Right renal pelvis (tissue), 4 donors: ENCODE data around the gene RBM25. TPM values are rescaled to one million over a fixed set of nuclear protein-coding genes. Genes with fewer than 3 reads are reported as not detected.
"Not testable (repeated sequence)": the region's sequence is repeated elsewhere in the genome, so short reads cannot be mapped to it uniquely, and the experiment has no call there.

Experiments
- DNase-seq, 4 donors: peaks; one replicate each; pipeline ENCODE4 v3.0.0-alpha.2; 2013; ENCODE audit warnings: low read depth in 4 of 4, low spot score in 3 of 4, missing footprints in 1 of 4
- polyA plus RNA-seq, 4 donors: library from polyadenylated mRNA; unstranded; fragments of 120-200 nt; gene quantifications; one replicate each; pipeline ENCODE4 v1.2.1, GENCODE V29; 2013; ENCODE audit not compliant: insufficient read length in 4 of 4

RBM25 gene
- polyA plus RNA-seq, result 100 to 1,000 TPM; 142 to 167 (median 162) TPM

DNA sequence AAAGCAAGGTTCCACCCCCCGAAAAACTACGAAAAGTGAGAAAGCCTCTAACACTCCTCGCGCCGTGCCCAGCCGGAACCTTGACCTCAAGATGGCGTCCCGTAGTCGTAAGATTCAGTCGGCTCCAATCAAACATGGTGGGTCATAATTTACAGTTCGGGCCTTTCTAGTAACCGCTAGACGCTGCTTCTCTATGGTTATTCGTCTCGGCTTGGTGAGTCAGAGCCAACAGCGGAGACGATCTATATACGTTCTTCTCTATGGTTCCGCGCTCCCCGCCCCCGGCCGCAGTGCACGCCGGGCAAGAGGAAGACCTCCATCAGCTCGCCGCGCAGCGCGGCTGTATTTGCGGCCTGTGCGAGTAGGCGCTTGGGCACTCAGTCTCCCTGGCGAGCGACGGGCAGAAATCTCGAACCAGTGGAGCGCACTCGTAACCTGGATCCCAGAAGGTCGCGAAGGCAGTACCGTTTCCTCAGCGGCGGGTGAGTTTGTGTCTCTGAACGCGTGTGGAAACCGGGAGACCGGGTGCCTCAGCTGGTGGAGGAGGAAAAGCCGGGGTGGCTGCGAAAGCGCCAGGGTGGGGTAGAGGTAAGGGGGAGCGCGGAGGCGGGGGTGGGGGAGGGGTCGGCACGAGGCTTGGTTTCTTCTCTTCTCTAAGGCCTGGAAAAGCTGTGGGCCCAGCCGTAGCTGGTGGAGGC is at the start of gene RBM25:
RBM25 (plus strand) TSS at position 311 of the 698 bp plus-strand sequence. CDS start 13,108 bp downstream, outside the sequence.
- peak; percentile 91 to 98 (median 96) for DNase-seq

DNA sequence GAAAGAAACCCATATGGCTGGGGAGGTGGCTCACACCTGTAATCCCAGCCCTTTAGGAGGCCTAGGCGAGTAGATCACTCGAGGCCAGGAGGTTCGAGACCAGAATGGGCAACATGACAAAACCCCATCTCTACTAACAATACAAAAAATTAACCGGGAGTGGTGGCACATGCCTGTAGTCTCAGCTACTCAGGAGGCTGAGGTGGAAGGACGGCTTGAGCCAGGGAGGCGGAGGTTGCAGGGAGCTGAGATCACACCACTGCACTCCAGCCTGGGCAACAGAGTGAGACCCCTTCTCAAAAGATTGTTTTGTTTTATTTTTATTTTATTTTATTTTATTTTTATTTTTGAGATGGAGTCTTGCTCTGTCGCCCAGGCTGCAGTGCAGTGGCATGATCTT is 47.1 kb upstream of the RBM25 start:
- DNase-seq, result not testable (repeated sequence)

DNA sequence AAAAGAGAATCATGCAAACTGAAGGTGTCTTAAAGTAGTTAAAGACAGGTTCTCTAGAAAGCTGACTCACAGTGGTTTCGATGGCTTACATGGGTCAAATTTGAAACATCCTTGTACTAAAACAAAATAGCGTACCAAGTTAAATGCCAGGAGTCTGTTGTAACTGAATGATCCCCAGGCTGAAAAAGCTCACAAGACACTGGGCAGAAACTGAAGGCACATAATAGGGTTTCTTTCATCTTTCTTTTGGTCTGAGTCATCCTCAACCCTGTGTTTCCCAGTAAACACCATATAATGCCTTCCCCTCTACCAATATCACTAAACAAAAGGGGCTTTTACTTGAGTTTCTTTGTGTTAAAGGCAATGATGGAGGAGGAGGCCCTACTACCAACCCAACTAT is 44.2 kb upstream of the RBM25 start:
- no peak for DNase-seq

DNA sequence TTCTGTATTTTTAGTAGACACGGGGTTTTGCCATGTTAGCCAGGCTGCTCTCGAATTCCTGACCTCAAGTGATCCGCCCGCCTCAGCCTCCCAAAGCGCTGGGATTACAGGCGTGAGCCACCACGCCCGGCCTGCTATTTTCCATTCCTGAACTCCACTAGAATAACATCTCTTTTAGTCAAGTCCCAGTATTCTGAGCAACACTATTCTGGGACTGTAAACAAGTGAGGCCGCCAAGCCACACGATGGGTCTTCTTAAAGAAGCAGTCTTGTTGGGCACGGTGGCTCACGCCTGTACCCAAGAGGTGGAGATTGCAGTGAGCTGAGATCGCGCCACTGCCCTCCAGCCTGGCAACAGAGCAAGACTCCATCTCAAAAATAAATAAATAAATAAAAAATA is 42.8 kb upstream of the RBM25 start:
- DNase-seq, result not testable (repeated sequence)

DNA sequence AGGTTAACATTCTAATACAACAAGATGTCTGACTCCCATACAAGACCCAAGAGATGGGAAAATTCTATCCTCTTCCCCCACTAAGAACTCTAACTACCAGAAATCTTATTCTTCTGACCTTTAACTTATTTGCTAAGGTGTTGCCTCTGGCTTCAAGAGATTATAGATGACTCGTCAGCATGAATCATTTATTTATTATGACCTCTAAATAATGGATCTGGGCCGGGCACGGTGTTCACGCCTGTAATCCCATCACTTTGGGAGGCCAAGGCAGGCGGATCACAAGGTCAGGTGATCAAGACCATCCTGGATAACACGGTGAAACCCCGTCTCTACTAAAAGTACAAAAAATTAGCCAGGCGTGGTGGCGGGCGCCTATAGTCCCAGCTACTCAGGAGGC is 42.3 kb upstream of the RBM25 start:
- DNase-seq, result not testable (repeated sequence)

DNA sequence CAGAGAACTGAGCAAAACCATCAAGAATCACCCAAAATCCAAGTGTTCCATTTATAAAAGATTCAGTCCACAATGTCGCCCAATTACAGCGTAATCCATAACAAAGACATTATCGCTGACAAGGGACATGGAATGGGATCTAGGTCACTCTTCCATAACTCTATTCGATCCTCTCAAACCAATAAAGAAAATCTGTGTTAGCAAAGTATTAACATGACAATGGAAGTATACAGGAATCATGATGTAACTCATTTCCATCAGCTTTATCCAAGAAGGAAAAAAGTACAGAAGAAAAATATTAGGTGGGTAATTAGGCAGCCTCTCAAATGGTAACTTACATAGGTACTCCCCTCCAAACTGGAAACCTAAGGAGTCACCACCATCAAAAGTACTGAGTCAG is 36.3 kb upstream of the RBM25 start:
- no peak for DNase-seq

DNA sequence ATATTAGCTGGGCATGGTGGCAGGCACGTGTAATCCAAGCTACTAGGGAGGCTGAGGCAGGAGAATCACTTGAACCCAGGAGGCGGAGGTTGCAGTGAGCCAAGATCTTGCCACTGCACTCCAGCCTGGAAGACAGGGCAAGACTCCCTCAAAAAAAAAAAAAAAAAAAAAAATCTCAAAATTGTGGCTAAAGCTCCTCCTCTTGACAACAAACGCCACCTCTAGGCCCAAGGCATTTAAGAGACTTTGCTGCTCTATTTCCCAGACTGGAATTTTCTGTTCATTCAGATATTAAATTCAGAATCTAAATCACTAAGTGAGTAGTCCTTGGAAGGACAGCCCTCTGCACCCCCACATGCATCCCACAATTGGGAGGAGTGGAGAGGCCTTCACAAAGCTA is 32.8 kb upstream of the RBM25 start:
- no peak for DNase-seq

DNA sequence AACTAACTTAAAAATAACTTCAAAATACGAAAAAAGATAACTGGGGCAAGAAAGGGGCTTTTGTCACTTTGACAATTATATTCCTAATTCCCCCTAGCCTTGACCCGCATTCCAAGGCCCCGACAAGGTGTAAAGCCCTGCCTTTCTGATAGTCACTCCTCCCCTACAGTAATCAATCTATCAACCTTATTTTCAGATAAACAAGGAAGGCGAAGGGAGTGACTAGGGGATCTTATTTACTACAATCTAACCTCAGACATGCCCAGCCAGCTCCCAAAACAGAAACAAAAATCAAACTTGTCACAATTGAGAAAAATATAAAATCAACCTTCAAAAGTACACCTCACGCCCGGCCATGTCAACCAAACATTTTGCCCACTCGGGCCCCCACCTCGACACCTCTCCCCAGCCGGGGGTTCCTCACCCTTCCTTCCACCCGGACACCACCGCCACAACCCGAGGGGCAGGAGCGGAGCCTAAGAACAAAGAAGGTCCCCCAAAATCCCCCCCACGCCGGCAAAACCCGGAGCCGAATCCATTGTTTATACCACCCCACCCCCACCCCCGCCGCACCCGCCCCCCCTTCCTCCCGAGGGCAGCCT is 32.0 kb upstream of the RBM25 start:
- no peak for DNase-seq

DNA sequence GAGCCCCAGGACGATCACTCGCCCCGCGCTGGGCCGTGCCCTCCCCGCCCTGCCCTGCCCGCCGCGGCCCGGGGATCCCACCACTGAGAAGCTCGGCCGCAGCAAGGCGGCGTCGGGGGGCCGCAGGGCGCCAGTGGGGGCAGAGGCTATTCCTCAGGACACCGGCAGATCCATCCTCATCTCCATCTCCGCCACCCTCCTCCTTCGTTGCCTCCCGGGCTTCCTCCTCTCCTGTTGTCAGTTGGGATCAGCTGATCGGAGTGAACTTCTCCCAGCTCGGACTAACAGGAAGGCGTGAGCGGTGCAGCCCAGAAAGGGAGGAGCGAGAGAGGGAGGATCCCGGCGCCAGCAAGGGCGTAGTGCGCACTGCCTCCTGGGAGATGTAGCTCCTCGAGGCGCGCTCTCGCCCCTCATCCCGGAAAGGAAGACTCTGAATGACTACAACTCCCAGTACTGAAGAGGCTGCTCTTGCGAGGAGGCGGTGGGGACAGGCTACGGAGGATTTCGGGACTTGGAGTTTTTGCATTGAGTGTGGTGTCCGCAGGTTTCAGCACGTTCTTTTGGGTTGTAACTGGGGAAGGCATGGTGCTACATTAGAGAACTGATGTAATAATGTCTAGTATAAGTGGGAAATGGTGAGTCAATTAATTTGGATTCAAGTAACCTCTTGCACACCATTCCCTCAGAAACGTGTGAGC is 31.3 kb upstream of the RBM25 start, which contains the start of gene ZFYVE1:
ZFYVE1 (minus strand) TSS at position 262 of the 698 bp plus-strand sequence. CDS start 2,598 bp downstream, outside the sequence.
- peak; percentile 89 to 96 (median 94) for DNase-seq

DNA sequence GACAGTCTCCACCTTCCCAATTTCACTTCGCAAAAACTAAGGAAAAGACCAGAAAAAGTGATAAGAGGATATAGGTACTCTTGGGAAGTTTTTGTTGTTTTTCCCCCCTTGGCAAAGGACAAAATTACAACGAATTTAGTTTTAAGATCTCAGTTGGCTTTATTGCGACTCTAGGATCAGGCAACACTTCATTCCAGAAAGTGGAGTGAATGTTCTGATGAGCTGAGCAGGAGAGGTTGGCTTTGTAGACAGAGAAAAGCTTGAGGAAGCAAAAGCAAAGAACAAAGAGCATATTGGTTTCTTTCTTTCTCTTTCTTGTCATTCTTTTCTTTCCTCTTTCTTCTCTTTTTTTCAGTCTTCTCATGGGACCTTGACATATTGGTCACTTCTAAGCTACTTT is 30.8 kb upstream of the RBM25 start:
- DNase-seq, result no peak

DNA sequence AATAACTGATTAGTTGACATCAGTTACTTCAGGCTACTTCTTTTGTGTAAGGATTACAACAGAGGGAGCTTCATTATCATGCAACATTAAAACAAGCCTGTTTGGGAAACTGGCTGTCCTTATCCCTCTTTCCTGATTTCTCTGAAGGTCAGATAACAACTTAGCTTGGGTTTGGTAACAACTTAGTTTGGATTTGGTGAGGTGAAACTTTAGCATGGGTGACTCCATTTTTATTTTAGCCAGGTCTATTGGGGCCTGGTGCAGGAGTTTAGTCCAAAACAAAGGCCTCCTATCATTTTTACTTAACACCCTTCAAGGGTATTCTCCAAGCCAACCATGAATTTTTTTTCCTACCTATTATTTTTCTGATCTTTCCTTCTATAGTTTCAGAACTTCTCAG is 30.4 kb upstream of the RBM25 start:
- no peak for DNase-seq

DNA sequence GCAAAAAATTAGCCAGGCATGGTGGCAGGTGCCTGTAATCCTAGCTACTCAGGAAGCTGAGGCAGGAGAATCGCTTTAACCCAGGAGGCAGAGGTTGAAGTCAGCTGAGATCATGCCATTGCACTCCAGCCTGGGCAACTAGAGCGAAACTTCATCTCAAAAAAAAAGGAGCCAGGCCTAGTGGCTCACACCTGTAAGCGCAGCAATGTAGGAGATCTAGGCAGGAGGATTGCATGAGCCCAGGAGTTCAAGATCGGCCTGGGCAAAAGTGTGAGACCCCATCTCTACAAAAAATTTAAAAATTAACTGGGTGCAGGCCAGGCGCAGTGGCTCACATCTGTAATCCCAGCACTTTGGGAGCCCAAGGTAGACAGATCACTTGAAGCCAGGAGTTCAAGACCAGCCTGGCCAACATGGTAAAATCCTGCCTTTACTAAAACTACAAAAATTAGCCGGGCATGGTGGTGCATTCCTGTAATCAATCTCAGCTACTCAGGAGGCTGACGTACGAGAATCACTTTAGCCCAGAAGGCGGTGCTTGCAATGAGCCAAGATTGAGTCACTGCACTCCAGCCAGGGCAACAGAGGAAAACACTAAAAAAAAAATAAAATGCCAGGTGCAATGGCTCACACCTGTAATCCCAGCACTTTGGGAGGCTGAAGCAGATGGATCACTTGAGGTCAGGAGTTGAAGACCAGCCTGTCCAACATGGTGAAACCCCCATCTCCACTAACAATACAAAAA is 21.5 kb upstream of the RBM25 start:
- DNase-seq, result not testable (repeated sequence)

DNA sequence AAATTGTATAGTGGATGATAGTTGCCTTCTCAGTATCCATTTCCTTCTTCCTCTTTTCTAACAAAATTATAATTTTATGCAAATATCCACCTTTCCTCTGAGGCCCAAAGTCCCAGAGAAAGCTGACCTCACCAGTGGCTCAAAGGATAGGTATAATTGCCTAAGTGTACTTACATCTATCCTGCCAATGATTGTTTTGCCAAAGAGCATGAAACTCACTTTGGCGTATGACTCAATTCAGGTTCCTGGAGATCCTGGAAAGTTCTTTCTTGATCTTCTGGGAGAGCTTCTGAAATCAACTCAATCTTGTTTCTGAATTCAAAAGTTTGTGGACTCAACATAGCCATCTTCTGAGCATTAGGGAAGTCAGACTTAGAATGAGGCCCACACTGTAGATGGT is 10.5 kb upstream of the RBM25 start:
- no peak for DNase-seq

DNA sequence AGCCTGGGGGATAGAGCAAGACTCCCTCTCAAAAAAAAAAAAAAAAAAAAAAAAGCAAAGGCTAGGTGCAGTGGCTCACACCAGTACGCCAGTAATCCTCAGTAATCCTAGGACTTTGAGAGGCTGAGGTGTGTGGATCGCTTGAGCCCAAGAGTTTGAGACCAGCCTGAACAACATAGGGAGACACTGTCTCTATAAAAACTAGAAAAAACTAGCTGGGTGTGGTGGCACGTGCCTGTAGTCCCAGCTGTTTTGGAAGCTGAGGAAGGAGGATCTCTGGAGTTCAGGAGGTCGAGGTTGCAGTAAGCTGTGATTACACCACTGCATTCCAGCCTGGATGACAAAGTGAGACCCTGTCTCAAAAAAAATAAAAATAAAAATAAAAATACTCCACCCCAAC is 8.9 kb upstream of the RBM25 start:
- no peak for DNase-seq

DNA sequence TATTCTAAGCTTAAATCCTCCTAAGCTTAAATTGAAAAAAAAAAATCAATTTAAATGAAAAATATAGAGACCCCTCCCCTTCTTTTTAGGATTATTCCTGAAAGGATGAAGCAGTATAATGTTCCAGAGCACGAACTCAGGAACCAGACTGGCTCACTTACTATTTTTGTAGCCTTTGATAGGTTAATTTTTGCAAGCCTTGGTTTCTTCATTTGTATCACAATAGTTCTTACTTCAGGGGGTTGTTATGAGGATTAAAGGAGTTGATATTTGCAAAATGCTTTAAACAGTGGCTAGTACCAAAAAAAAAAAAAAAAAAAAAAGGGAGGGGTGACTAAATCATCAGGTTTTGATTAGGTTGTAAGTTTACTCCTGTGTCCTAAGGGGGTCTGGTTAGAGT is 3.1 kb upstream of the RBM25 start:
- DNase-seq, result no peak

DNA sequence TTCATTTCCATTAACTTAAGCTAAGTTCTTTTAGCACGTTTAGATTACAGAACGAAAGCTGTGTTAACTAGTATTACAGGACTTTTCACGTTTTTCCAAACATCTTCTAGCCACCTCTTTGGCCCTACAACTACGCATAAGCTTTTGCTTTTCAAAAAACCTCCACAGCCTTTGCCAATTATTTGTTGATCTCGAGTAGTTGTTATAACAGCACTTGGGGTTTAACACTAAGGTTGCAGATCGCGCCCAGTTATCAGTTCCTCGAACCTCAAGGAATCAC is 450 bp upstream of the RBM25 start:
- DNase-seq, result no peak

DNA sequence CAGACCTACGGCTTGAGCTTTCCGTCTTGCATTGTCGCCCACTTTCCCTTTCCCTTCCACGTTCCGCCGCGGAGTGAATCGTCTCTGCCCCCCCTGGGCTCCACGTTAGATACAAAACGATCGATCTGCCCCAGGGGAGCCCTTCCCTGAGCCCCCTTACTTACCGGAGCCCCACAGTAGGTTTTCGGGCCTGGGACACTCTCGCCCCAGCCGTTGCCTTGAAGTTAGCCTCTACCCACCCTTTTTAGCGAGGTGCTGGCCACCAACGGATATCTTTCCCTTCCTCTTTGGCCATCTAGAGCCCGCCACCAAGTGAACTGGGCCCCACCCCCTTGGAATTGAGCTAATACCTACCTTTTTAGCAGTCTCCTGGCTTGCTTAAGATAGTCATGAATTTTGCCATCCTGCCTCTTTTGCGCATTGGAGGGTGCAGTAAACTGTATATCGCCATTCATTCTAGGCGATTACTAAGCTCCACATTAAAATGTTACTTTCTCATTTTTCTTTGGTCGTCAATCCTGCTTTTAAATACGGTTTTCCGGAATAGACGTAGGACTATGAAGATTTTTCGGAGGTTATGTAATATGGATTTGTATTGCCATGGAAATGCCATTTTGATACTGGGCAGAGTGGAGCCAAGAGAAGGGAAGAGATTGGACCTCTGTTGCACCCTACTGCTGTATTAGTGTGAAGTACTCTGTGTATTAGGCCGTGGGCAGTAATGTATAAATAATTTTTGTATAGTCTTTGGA is 764 bp downstream of the RBM25 start:
- peak in 3 of 4 donors; percentile 3 to 18 (median 6) for DNase-seq

DNA sequence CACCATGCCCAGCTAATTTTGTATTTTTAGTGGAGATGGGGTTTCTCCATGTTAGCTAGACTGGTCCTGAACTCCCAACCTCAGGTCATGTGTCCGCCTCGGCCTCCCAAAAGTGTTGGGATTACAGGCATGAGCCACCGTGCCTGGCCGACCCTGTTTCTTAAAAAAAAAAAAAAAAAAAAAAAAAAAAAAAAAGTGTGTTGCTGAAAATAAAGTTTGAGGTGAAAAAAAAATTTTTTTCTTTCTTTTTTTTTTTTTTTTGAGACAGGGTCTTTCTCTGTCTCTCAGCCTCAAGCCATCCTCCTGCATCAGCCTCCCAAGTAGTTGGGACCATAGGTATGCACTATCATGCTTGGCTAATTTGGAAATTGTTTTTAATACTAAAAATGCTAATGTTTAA is 11.3 kb downstream of the RBM25 start:
- no peak for DNase-seq

DNA sequence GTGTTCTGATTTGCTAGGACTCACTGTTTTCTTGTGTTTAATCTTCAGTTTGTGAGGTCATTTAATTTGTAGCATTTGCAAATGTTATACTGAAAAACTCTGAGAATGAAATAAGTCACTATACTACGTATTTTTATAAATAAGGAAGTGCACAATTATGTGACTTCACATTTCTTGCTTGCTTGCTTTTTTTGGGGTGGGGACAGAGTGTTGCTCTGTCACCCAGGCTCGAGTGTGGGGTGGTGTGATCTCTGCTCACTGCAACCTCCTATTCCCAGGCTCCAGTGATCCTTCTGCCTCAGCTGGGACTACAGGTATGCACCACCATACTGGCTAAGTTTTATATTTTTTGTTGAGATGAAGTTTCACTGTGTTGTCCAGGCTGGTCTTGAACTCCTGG is 32.7 kb downstream of the RBM25 start:
- DNase-seq, result no peak

DNA sequence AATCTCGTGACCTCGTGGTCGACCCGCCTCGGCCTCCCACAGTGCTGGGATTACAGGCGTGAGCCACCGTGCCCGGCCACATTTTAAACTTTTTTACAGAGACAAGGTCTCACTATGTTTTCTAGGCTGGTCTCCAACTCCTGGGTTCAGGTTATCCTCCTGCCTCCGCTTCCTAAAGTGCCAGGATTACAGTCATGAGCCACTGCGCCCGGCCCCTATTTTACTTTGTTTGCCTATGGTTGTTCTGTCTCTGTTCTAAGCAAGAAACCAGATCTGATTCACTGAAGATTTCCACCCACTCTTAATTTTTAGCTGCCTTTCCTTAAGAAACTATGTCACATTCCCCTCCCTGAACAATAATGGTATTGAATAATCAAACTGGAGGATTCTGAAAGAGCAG is 39.1 kb downstream of the RBM25 start:
- no peak for DNase-seq

DNA sequence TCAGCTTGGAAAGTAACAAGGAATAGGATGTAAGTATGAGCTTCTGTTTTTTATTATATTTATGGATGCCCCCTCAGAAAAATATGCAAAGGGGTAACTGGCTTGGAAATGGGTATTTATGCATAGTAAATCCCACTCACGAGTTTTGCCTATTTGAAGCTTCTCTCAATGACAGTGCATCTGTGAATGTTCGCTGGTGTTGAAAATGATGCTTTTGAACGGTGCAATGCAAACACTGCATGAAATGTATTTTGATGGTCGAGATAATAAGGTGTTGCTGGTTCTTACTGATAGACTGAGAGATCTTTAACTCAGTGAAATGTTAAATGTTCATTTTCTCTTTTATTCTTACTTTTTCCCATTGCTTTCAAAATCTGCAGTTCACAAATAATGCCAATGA is 42.0 kb downstream of the RBM25 start:
- no peak for DNase-seq
